HG03280 (cell line): ENCODE measurements around the gene SIRPA.

ENCODE experiments used
- ATAC-seq: cut with Tn5 transposase; IDR thresholded peaks from one replicate; pipeline ENCODE4 v1.9.1; 2021; ENCODE audit warnings: mild to moderate bottlenecking, moderate library complexity; ENCODE audit not compliant: unreplicated experiment

SIRPA gene

GRCh38 chr20:1870323-1870722 is 24.9 kb upstream of the SIRPA start:
- ATAC-seq = no peak

- peak; percentile 45 for ATAC-seq
Observed at GRCh38 chr20:1870792-1871550, 24.2 kb upstream of the SIRPA start.

- no peak for ATAC-seq
Observed at GRCh38 chr20:1871807-1872458, 23.3 kb upstream of the SIRPA start.

- no peak for ATAC-seq
Observed at GRCh38 chr20:1872459-1873097, 22.6 kb upstream of the SIRPA start.

- no peak for ATAC-seq
Observed at GRCh38 chr20:1874450-1875182, 20.6 kb upstream of the SIRPA start.

GRCh38 chr20:1875183-1875554 is 20.0 kb upstream of the SIRPA start:
- ATAC-seq = no peak

- no peak for ATAC-seq
Observed at GRCh38 chr20:1875762-1876161, 19.4 kb upstream of the SIRPA start.

- no peak for ATAC-seq
Observed at GRCh38 chr20:1876217-1876921, 18.8 kb upstream of the SIRPA start.

GRCh38 chr20:1876975-1877608 is 18.1 kb upstream of the SIRPA start:
- no peak for ATAC-seq

- no peak for ATAC-seq
Observed at GRCh38 chr20:1877609-1878200, 17.5 kb upstream of the SIRPA start.

- no peak for ATAC-seq
Observed at GRCh38 chr20:1879369-1879768, 15.8 kb upstream of the SIRPA start.

GRCh38 chr20:1879934-1880333 is 15.3 kb upstream of the SIRPA start:
- no peak for ATAC-seq

GRCh38 chr20:1880529-1881239 is 14.5 kb upstream of the SIRPA start:
- no peak for ATAC-seq

- no peak for ATAC-seq
Observed at GRCh38 chr20:1881240-1881835, 13.9 kb upstream of the SIRPA start.

GRCh38 chr20:1882026-1882425 is 13.2 kb upstream of the SIRPA start:
- no peak for ATAC-seq

GRCh38 chr20:1883986-1884385 is 11.2 kb upstream of the SIRPA start:
- no peak for ATAC-seq

- ATAC-seq = no peak
Observed at GRCh38 chr20:1885254-1885653, 10.0 kb upstream of the SIRPA start.

- no peak for ATAC-seq
Observed at GRCh38 chr20:1885940-1886693, 9.1 kb upstream of the SIRPA start.
